ENCODE measurements around the gene AXDND1. TPM values are rescaled to one million over a fixed set of nuclear protein-coding genes. Genes with fewer than 3 reads are reported as not detected.

Gene AXDND1
- total RNA-seq, 2 donors from 2014 or later, result not detected

- DNase-seq (ENCODE audit: low spot score), result no peak
- TF ChIP-seq CTCF (IDR thresholded peaks at IDR 0.05), result no peak
- Histone ChIP-seq H3K4me1 (no peaks in the 10 kb centered on the region), H3K36me3 (no peaks in the 10 kb centered on the region), H3K9me3 (no peaks in the 10 kb centered on the region), H3K27me3 (no peaks in the 10 kb centered on the region), H3K27ac (no peak overlapping the region), H3K4me3 (no peak overlapping the region)
Observed at GRCh38 chr1:179545321-179545720, 179.6 kb downstream of the AXDND1 start.

GRCh38 chr1:179547021-179547535 is 181.3 kb downstream of the AXDND1 start:
- no peaks in the 10 kb centered on the region for H3K27me3 ChIP-seq
- no peaks in the 10 kb centered on the region for H3K4me1 ChIP-seq
- no peak overlapping the region for H3K4me3 ChIP-seq
- no peak for TF ChIP-seq CTCF (IDR thresholded peaks at IDR 0.05)
- no peak for DNase-seq (ENCODE audit: low spot score)
- H3K9me3 ChIP-seq, result no peaks in the 10 kb centered on the region
- no peaks in the 10 kb centered on the region for H3K36me3 ChIP-seq
- no peak overlapping the region for H3K27ac ChIP-seq

GRCh38 chr1:179548666-179549367 is 183.0 kb downstream of the AXDND1 start:
- H3K9me3 ChIP-seq, result no peaks in the 10 kb centered on the region
- H3K4me1 ChIP-seq, result no peaks in the 10 kb centered on the region
- H3K4me3 ChIP-seq, result no peak overlapping the region
- no peak for TF ChIP-seq CTCF (IDR thresholded peaks at IDR 0.05)
- no peaks in the 10 kb centered on the region for H3K27me3 ChIP-seq
- no peak overlapping the region for H3K27ac ChIP-seq
- H3K36me3 ChIP-seq, result no peaks in the 10 kb centered on the region
- no peak for DNase-seq (ENCODE audit: low spot score)

- Histone ChIP-seq H3K27ac (no peak overlapping the region), H3K4me1 (no peaks in the 10 kb centered on the region), H3K9me3 (no peaks in the 10 kb centered on the region), H3K27me3 (no peaks in the 10 kb centered on the region), H3K4me3 (no peak overlapping the region), H3K36me3 (no peaks in the 10 kb centered on the region)
- no peak for DNase-seq (ENCODE audit: low spot score)
- TF ChIP-seq CTCF (IDR thresholded peaks at IDR 0.05), result no peak
Observed at GRCh38 chr1:179549368-179549700, 183.6 kb downstream of the AXDND1 start.

GRCh38 chr1:179550746-179551682 is 185.2 kb downstream of the AXDND1 start:
- no peak for DNase-seq (ENCODE audit: low spot score)
- Histone ChIP-seq H3K27me3 (no peaks in the 10 kb centered on the region), H3K4me1 (no peaks in the 10 kb centered on the region), H3K36me3 (no peaks in the 10 kb centered on the region), H3K4me3 (no peak overlapping the region), H3K27ac (no peak overlapping the region), H3K9me3 (no peaks in the 10 kb centered on the region)
- TF ChIP-seq CTCF (IDR thresholded peaks at IDR 0.05), result no peak

Measured in right atrium auricular region (tissue), 2 donors.